ENCODE results near the gene COL8A2.

GRCh38 chr1:36097693-36098585 lies 27.1 kb downstream of the COL8A2 start:
- TF ChIP-seq CTCF (IDR thresholded peaks at IDR 0.05) (no peak), POLR2A (IDR thresholded peaks at IDR 0.05) (no peak)

Measured in right lobe of liver (tissue), 4 donors.